Hepatocyte (in vitro differentiated cells): ENCODE results near the gene PGC.

ENCODE experiments used
- CTCF ChIP-seq: fragments of 200-600 bp; sonication (generic); IDR thresholded peaks from 2 replicates; pipeline ENCODE4 v1.5.1; 2016; ENCODE audit warnings: antibody characterized with exemption, mild to moderate bottlenecking; ENCODE audit not compliant: poor library complexity
- EZH2 ChIP-seq: fragments of 200-600 bp; sonication (generic); IDR thresholded peaks from 2 replicates; pipeline ENCODE4 v1.6.1; 2016; ENCODE audit warnings: antibody characterized with exemption, mild to moderate bottlenecking, borderline replicate concordance

- TF ChIP-seq CTCF (peak; percentile 89), EZH2 (no peak)
Observed at GRCh38 chr6:41735427-41736185, 11.6 kb downstream of the PGC start, which contains the start of gene TFEB.
